Vagina (tissue), 2 donors: ENCODE results near the gene FITM2.

Source experiments
- CTCF ChIP-seq, 3 experiments: fragments of 450-650 bp in 2 of 3; fragments of 200-600 bp in 1 of 3; sonication (generic) in 1 of 3; IDR thresholded peaks; one replicate each; pipeline ENCODE4 v1.5.1; 2017 to 2019; ENCODE audit warnings: antibody characterized with exemption in 3 of 3, mild to moderate bottlenecking in 2 of 3, moderate library complexity in 2 of 3
- POLR2AphosphoS5 ChIP-seq, 2 donors: sonication (generic); formaldehyde crosslinking; IDR thresholded peaks; one replicate each; pipeline ENCODE4 v1.9.0; 2017; ENCODE audit warnings: antibody characterized with exemption in 2 of 2, mild to moderate bottlenecking in 2 of 2, low read depth in 1 of 2; ENCODE audit not compliant: insufficient read depth in 1 of 2

GRCh38 chr20:44331201-44331600 lies 20.2 kb upstream of the FITM2 start:
- TF ChIP-seq CTCF (IDR thresholded peaks at IDR 0.05) (no peak), POLR2AphosphoS5 (IDR thresholded peaks at IDR 0.05; ENCODE audit: insufficient read depth in 1 of 2, low read depth in 1 of 2) (no peak)
